SU-DHL-6 (cell line): ENCODE measurements around the gene EMILIN1.

Experiments
- EZH2phosphoT487 ChIP-seq: fragments of 200-600 bp; sonication (generic), shearing (Covaris generic); conservative IDR thresholded peaks from 2 replicates; pipeline ENCODE4 v1.6.1; 2018; ENCODE audit warnings: mild to moderate bottlenecking, antibody characterized with exemption, low read length, moderate library complexity, mixed read lengths
- TF ChIP-seq, protein P1 (sequence below): fragments of 200-600 bp; sonication (generic); IDR thresholded peaks from one replicate; pipeline ENCODE4 v1.5.1; 2017; ENCODE audit warnings: antibody characterized with exemption, mild to moderate bottlenecking, low read length, moderate library complexity; ENCODE audit not compliant: insufficient read depth, poor library complexity, severe bottlenecking

DNA sequence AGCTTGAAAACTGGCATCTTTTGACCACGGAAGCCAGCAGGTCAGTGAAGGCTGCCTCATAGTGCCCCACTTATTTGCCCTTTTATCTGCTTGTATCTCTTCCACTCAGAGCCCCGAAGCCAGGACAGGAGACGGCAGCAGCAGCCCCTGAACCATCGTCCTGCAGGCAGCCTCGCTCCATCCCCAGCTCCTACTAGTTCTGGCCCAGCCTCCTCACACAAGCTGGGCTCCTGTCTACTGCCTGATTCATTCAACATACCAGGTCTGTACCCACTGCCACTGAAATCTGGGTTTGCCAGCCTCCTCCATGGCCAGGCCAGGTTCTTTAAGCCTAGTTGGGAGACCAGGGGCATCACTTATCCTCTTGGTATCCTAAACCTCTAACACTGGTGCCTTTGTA, 11.0 kb upstream of the EMILIN1 start:
- TF ChIP-seq, protein P1, sequence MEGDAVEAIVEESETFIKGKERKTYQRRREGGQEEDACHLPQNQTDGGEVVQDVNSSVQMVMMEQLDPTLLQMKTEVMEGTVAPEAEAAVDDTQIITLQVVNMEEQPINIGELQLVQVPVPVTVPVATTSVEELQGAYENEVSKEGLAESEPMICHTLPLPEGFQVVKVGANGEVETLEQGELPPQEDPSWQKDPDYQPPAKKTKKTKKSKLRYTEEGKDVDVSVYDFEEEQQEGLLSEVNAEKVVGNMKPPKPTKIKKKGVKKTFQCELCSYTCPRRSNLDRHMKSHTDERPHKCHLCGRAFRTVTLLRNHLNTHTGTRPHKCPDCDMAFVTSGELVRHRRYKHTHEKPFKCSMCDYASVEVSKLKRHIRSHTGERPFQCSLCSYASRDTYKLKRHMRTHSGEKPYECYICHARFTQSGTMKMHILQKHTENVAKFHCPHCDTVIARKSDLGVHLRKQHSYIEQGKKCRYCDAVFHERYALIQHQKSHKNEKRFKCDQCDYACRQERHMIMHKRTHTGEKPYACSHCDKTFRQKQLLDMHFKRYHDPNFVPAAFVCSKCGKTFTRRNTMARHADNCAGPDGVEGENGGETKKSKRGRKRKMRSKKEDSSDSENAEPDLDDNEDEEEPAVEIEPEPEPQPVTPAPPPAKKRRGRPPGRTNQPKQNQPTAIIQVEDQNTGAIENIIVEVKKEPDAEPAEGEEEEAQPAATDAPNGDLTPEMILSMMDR, result no peak
- TF ChIP-seq EZH2phosphoT487, result no peak
